Hepatocyte (in vitro differentiated cells): ENCODE measurements around the gene KANK4. TPM values are rescaled to one million over a fixed set of nuclear protein-coding genes. Genes with fewer than 3 reads are reported as not detected.
A peak's percentile ranks its signal among the peaks of the same experiment; 100 is the strongest.

ENCODE experiments used
- DNase-seq: peaks from one replicate; pipeline ENCODE4 v3.0.0-alpha.2; 2016; ENCODE audit warnings: low spot score
- H2AFZ ChIP-seq: fragments of 200-600 bp; sonication (generic); 2 replicates; pipeline ENCODE4 v1.6.0; 2016; ENCODE audit warnings: antibody characterized with exemption, mild to moderate bottlenecking
- H3K27ac ChIP-seq: fragments of 200-600 bp; sonication (generic); 2 replicates; pipeline ENCODE4 v1.5.1; 2016; ENCODE audit warnings: mild to moderate bottlenecking
- H3K27me3 ChIP-seq: fragments of 200-600 bp; sonication (generic); 2 replicates; pipeline ENCODE4 v1.6.1; 2016
- H3K36me3 ChIP-seq: fragments of 200-600 bp; sonication (generic); replicated peaks from 2 replicates; pipeline ENCODE4 v1.5.1; 2016; ENCODE audit warnings: low read depth; ENCODE audit not compliant: insufficient read depth
- H3K4me1 ChIP-seq: fragments of 200-600 bp; sonication (generic); 2 replicates; pipeline ENCODE4 v1.5.1; 2016; ENCODE audit warnings: mild to moderate bottlenecking, moderate library complexity; ENCODE audit not compliant: insufficient read depth
- H3K4me2 ChIP-seq: fragments of 200-600 bp; sonication (generic); 2 replicates; pipeline ENCODE4 v1.6.0; 2016
- H3K4me3 ChIP-seq: fragments of 200-600 bp; sonication (generic); 2 replicates; pipeline ENCODE4 v1.5.1; 2016; ENCODE audit warnings: mild to moderate bottlenecking
- H3K79me2 ChIP-seq: fragments of 200-600 bp; sonication (generic); 2 replicates; pipeline ENCODE4 v1.6.0; 2017; ENCODE audit warnings: mild to moderate bottlenecking
- H3K9me2 ChIP-seq: fragments of 200-600 bp; sonication (generic); replicated peaks from 2 replicates; pipeline ENCODE4 v1.6.0; 2017; ENCODE audit warnings: mild to moderate bottlenecking; ENCODE audit not compliant: insufficient read depth
- H3K9me3 ChIP-seq: fragments of 200-600 bp; sonication (generic); 2 replicates; pipeline ENCODE4 v1.5.1; 2016; ENCODE audit warnings: low read depth, mild to moderate bottlenecking
- H4K20me1 ChIP-seq: fragments of 200-600 bp; sonication (generic); 2 replicates; pipeline ENCODE4 v1.6.0; 2016; ENCODE audit warnings: mild to moderate bottlenecking; ENCODE audit not compliant: insufficient read depth, poor library complexity, severe bottlenecking
- CTCF ChIP-seq: fragments of 200-600 bp; sonication (generic); IDR thresholded peaks from 2 replicates; pipeline ENCODE4 v1.5.1; 2016; ENCODE audit warnings: antibody characterized with exemption, mild to moderate bottlenecking; ENCODE audit not compliant: poor library complexity
- EZH2 ChIP-seq: fragments of 200-600 bp; sonication (generic); IDR thresholded peaks from 2 replicates; pipeline ENCODE4 v1.6.1; 2016; ENCODE audit warnings: antibody characterized with exemption, mild to moderate bottlenecking, borderline replicate concordance
- EZH2phosphoT487 ChIP-seq: fragments of 200-600 bp; sonication (generic); IDR thresholded peaks from one replicate; pipeline ENCODE4 v1.6.1; 2018; ENCODE audit warnings: antibody characterized with exemption, mild to moderate bottlenecking, low read depth, moderate library complexity; ENCODE audit not compliant: unreplicated experiment, severe bottlenecking
- WGBS: methylation state at CpG from one replicate; pipeline ENCODE4 v1.1.6; 2016; ENCODE audit warnings: low lambda C conversion rate; ENCODE audit errors: missing lambda C conversion rate; 5-methylcytosine and 5-hydroxymethylcytosine counted together
- polyA plus RNA-seq: library from polyadenylated mRNA; unstranded; fragments of >200 nt; fragmentation: Nextera tagmentation; extraction: Ambion mirVana; gene quantifications from 2 replicates; pipeline ENCODE4 v1.2.1, GENCODE V29; 2016
- total RNA-seq: library from RNA; depleted of rRNA; stranded (reverse); fragments of >200 nt; gene quantifications from 2 replicates; pipeline ENCODE4 v1.2.3, GENCODE V29; 2014

Gene KANK4
- total and polyA plus RNA-seq, 2 experiments from 2014 or later, result 6.0 to 7.7 TPM

- no peaks in the 10 kb centered on the region for H4K20me1 ChIP-seq
- no peaks in the 10 kb centered on the region for H3K4me1 ChIP-seq
- no peak for TF ChIP-seq EZH2
- H3K79me2 ChIP-seq, result no peaks in the 10 kb centered on the region
- WGBS, result 72% methylated on average over 5 of the region's 5 CpGs
- H3K36me3 ChIP-seq, result no peaks in the 10 kb centered on the region
- H3K4me3 ChIP-seq, result no peak overlapping the region
- H3K9me2 ChIP-seq, result no peaks in the 10 kb centered on the region
- H3K9me3 ChIP-seq, result no peaks in the 10 kb centered on the region
- H3K27me3 ChIP-seq, result no peaks in the 10 kb centered on the region
- H3K4me2 ChIP-seq, result no peak overlapping the region
- no peak overlapping the region for H2AFZ ChIP-seq
- no peak for DNase-seq
- H3K27ac ChIP-seq, result no peak overlapping the region
Measured at GRCh38 chr1:62294261-62294660, 25.0 kb downstream of the KANK4 start.

- Histone ChIP-seq H3K36me3 (no peaks in the 10 kb centered on the region), H3K4me2 (no peak overlapping the region), H3K27me3 (no peaks in the 10 kb centered on the region), H3K79me2 (no peaks in the 10 kb centered on the region), H2AFZ (no peak overlapping the region), H3K9me3 (no peaks in the 10 kb centered on the region), H3K4me3 (no peak overlapping the region), H3K4me1 (peaks cover 25% of the 10 kb centered on the region), H4K20me1 (no peaks in the 10 kb centered on the region), H3K27ac (no peak overlapping the region), H3K9me2 (no peaks in the 10 kb centered on the region)
- TF ChIP-seq CTCF, result no peak
- no peak for TF ChIP-seq EZH2
- TF ChIP-seq EZH2phosphoT487, result no peak
- WGBS, result 88% methylated on average over 4 of the region's 4 CpGs
- DNase-seq, result no peak
Measured at GRCh38 chr1:62288662-62289061, 30.6 kb downstream of the KANK4 start.

GRCh38 chr1:62288224-62288623 lies 31.0 kb downstream of the KANK4 start:
- Histone ChIP-seq H4K20me1 (no peaks in the 10 kb centered on the region), H3K79me2 (no peaks in the 10 kb centered on the region), H3K27ac (no peak overlapping the region), H3K4me3 (no peak overlapping the region), H3K4me1 (peaks cover 29% of the 10 kb centered on the region), H3K4me2 (no peak overlapping the region), H2AFZ (no peak overlapping the region), H3K27me3 (no peaks in the 10 kb centered on the region), H3K9me2 (no peaks in the 10 kb centered on the region), H3K9me3 (no peaks in the 10 kb centered on the region), H3K36me3 (no peaks in the 10 kb centered on the region)
- 65% methylated on average over 2 of the region's 2 CpGs for WGBS
- DNase-seq, result no peak
- TF ChIP-seq EZH2phosphoT487, result no peak
- no peak for TF ChIP-seq EZH2
- no peak for TF ChIP-seq CTCF

GRCh38 chr1:62286786-62287224 lies 32.4 kb downstream of the KANK4 start:
- TF ChIP-seq CTCF (no peak), EZH2 (no peak), EZH2phosphoT487 (no peak)
- Histone ChIP-seq H3K27ac (no peak overlapping the region), H3K4me3 (no peak overlapping the region), H3K36me3 (no peaks in the 10 kb centered on the region), H3K9me3 (no peaks in the 10 kb centered on the region), H4K20me1 (no peaks in the 10 kb centered on the region), H3K27me3 (no peaks in the 10 kb centered on the region), H3K4me2 (peak overlapping the region; percentile 71), H3K9me2 (no peaks in the 10 kb centered on the region), H3K4me1 (peaks cover 29% of the 10 kb centered on the region), H3K79me2 (no peaks in the 10 kb centered on the region), H2AFZ (no peak overlapping the region)
- 12% methylated on average over 9 of the region's 9 CpGs for WGBS
- no peak for DNase-seq
